Motor neuron (in vitro differentiated cells): ENCODE data around the gene FAM25G. TPM values are rescaled to one million over a fixed set of nuclear protein-coding genes. Genes with fewer than 3 reads are reported as not detected.

ENCODE experiments used
- total RNA-seq, 8 experiments: library from RNA; unstranded; fragments of 300-600 nt; gene quantifications; 2 replicates each; pipeline versions ENCODE4 v1.2.3 to v1.2.4, GENCODE V29; 2022

Gene FAM25G
- total RNA-seq, 8 experiments from 2014 or later: not detected

Other genes with a start within 250 kb of the FAM25G start
- 10 to 100 TPM in 1 of 8 experiments, under 1 TPM in 4, not detected in 3; 0.05 to 78.6 (median 0.17) TPM for gene GDF10, start 191.5 kb downstream of the FAM25G start, total RNA-seq
- under 1 TPM in 3 of 8 experiments, not detected in 5; 0.08 to 0.52 (median 0.21) TPM for gene GDF2, start 169.2 kb downstream of the FAM25G start, total RNA-seq
- gene RBP3, start 143.3 kb downstream of the FAM25G start, total RNA-seq: under 1 TPM in 6 of 8 experiments, not detected in 2; under 0.01 to 0.28 (median 0.07) TPM
- gene ZNF488, start 107.4 kb downstream of the FAM25G start, total RNA-seq: under 1 TPM in 7 of 8 experiments, not detected in 1; 0.23 to 0.62 (median 0.50) TPM
- gene ANXA8, start 7.6 kb downstream of the FAM25G start, total RNA-seq: 1 to 10 TPM in 2 of 8 experiments, under 1 TPM in 2, not detected in 4; 0.11 to 2.1 (median 1.3) TPM
- 10 to 100 TPM in 1 of 8 experiments, 1 to 10 TPM in 7; 4.3 to 21.4 (median 5.7) TPM for gene AGAP9, start 31.9 kb upstream of the FAM25G start, total RNA-seq